Stimulated activated CD4-positive, alpha-beta T cell treated with anti-CD3 and anti-CD28 coated beads, TNF-alpha, amount 100 ng/mL, for 4 hours (primary cell): ENCODE results near the gene TUBGCP3.

ENCODE experiments used
- DNase-seq, 3 experiments: peaks; one replicate each; pipeline ENCODE4 v3.0.0-alpha.2; 2020; ENCODE audit warnings: low read depth in 3 of 3

TUBGCP3 gene

DNA sequence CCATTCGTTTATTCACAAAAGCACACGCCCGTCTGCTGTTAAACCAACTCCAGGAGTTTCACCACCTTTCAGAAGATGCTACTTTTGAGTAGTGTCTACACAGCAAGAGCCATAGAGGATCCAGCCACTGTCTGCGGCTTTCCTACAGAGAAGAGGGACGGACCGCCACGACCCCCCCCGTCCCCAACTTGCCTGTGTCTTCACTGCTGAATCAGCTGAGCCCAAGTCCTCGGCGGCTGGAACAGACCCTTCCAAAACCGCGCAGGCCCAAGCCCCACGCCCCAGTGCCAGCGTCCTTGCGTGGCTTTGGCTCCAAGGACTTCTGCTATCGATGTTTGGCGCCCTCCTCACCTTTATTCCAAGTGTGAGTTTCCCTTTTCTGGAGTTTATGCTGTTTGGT is 146.7 kb downstream of the TUBGCP3 start:
- DNase-seq, result no peak

DNA sequence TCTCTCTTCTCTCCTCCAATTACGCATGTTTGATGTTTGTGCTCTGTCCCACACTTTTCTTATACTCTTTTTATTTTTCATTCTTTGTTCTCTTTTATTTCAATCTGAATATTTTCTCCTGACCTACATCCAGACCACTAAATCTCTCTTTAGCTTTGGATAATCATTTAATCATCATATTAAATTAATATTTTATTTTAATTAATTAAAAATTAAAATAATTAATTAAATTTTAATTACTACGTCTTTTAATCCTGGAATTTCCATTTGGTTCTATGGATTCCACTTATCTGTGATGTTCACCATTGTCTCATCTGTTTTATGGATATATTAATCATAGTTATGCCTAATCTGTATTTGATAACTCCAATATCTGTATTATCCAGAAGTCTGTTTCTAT is 149.4 kb downstream of the TUBGCP3 start:
- no peak for DNase-seq

DNA sequence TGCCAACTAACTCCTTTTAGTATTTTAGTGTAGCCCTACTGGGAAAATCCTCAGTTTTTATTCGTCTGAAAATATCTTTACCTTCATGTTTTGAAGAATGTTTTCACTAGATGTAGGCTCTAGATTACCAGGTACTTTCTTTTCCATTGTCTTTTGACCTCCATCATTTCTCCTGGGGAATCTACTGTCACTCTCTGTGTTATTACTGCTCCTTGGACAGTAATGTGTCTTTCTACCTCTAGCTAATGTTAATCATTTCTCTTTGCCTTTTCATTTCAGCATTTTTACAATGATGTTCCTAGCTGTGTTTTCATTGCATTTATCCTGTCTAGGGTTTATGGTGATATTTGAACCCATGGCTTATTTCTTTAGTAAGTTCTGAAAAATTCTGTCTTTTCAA is 149.9 kb downstream of the TUBGCP3 start:
- no peak for DNase-seq

DNA sequence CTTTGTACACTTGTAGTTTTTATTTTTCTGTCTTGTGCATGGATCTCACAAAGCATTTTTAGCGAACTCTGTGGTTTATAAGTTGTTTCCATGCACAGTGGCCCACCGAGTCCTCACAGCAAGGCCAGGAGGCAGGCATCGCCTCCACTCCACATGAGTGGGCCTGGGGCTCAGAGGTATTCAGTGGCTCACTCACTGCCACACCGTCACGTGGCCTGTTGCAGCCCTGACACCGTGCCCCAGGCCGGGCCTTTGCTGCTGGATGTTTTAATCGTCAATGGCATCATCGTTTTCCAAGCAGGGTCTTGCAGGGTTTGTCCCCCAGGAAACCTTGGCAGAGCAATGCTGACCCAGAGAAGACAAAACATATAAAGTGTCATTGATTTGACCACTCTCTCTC is 152.0 kb downstream of the TUBGCP3 start:
- DNase-seq, result no peak
